ENCODE data around the gene SLIT1.

SLIT1 gene

GRCh38 chr10:96987141-96987841, 198.5 kb downstream of the SLIT1 start:
- no peak for ATAC-seq
- no peak for TF ChIP-seq TCF4 (CRISPR knock-in tag; IDR thresholded peaks at IDR 0.05; ENCODE audit: borderline replicate concordance)
- no peak for TF ChIP-seq ZC3H10 (CRISPR knock-in tag; IDR thresholded peaks at IDR 0.05)
- TF ChIP-seq CSDC2 (CRISPR knock-in tag; IDR thresholded peaks at IDR 0.05), result no peak
- TF ChIP-seq ZFP3 (CRISPR knock-in tag; IDR thresholded peaks at IDR 0.05), result no peak
- no peak for TF ChIP-seq PATZ1 (CRISPR knock-in tag; IDR thresholded peaks at IDR 0.05; ENCODE audit: borderline replicate concordance)
- no peak for TF ChIP-seq ESRRG (CRISPR knock-in tag; IDR thresholded peaks at IDR 0.05)
- no peak for TF ChIP-seq ZNF565 (CRISPR knock-in tag; conservative IDR thresholded peaks at IDR 0.05; ENCODE audit: low read depth)
- no peak for TF ChIP-seq PPARA (CRISPR knock-in tag; IDR thresholded peaks at IDR 0.05; ENCODE audit: borderline replicate concordance)
- no peak for TF ChIP-seq BACH2 (CRISPR knock-in tag; IDR thresholded peaks at IDR 0.05; ENCODE audit: borderline replicate concordance)
- TF ChIP-seq GLIS3 (CRISPR knock-in tag; IDR thresholded peaks at IDR 0.05), result no peak
- TF ChIP-seq RARB (CRISPR knock-in tag; IDR thresholded peaks at IDR 0.05), result no peak
- TF ChIP-seq CSRNP3 (CRISPR knock-in tag; IDR thresholded peaks at IDR 0.05), result no peak
- TF ChIP-seq ISL1 (CRISPR knock-in tag; IDR thresholded peaks at IDR 0.05), result no peak
- TF ChIP-seq ARNTL (CRISPR knock-in tag; IDR thresholded peaks at IDR 0.05; ENCODE audit: borderline replicate concordance, low read depth), result no peak
- no peak for TF ChIP-seq TSHZ2 (CRISPR knock-in tag; IDR thresholded peaks at IDR 0.05)

- ATAC-seq, result no peak
- TF ChIP-seq ZFP30 (CRISPR knock-in tag; IDR thresholded peaks at IDR 0.05) (no peak), TSHZ2 (CRISPR knock-in tag; IDR thresholded peaks at IDR 0.05) (no peak), ZNF565 (CRISPR knock-in tag; conservative IDR thresholded peaks at IDR 0.05; ENCODE audit: low read depth) (no peak), TCF4 (CRISPR knock-in tag; IDR thresholded peaks at IDR 0.05; ENCODE audit: borderline replicate concordance) (no peak), ARNTL (CRISPR knock-in tag; IDR thresholded peaks at IDR 0.05; ENCODE audit: borderline replicate concordance, low read depth) (no peak)
Measured at GRCh38 chr10:96986200-96986856, 199.4 kb downstream of the SLIT1 start.

GRCh38 chr10:96984541-96985131, 201.1 kb downstream of the SLIT1 start:
- TF ChIP-seq ZNF8 (CRISPR knock-in tag; IDR thresholded peaks at IDR 0.05), result no peak
- TF ChIP-seq POU6F1 (CRISPR knock-in tag; IDR thresholded peaks at IDR 0.05; ENCODE audit: borderline replicate concordance, low read depth), result no peak
- no peak for TF ChIP-seq PPARA (CRISPR knock-in tag; IDR thresholded peaks at IDR 0.05; ENCODE audit: borderline replicate concordance)
- no peak for TF ChIP-seq TSHZ2 (CRISPR knock-in tag; IDR thresholded peaks at IDR 0.05)
- TF ChIP-seq BACH2 (CRISPR knock-in tag; IDR thresholded peaks at IDR 0.05; ENCODE audit: borderline replicate concordance), result no peak
- no peak for TF ChIP-seq ZNF70 (CRISPR knock-in tag; IDR thresholded peaks at IDR 0.05)
- no peak for TF ChIP-seq TCF4 (CRISPR knock-in tag; IDR thresholded peaks at IDR 0.05; ENCODE audit: borderline replicate concordance)
- TF ChIP-seq PATZ1 (CRISPR knock-in tag; IDR thresholded peaks at IDR 0.05; ENCODE audit: borderline replicate concordance), result no peak
- ATAC-seq, result no peak
